ENCODE results near the gene KRT2. TPM values are rescaled to one million over a fixed set of nuclear protein-coding genes. Genes with fewer than 3 reads are reported as not detected.

Gene KRT2
- total RNA-seq, 1 donor from 2014 or later = not detected

DNA sequence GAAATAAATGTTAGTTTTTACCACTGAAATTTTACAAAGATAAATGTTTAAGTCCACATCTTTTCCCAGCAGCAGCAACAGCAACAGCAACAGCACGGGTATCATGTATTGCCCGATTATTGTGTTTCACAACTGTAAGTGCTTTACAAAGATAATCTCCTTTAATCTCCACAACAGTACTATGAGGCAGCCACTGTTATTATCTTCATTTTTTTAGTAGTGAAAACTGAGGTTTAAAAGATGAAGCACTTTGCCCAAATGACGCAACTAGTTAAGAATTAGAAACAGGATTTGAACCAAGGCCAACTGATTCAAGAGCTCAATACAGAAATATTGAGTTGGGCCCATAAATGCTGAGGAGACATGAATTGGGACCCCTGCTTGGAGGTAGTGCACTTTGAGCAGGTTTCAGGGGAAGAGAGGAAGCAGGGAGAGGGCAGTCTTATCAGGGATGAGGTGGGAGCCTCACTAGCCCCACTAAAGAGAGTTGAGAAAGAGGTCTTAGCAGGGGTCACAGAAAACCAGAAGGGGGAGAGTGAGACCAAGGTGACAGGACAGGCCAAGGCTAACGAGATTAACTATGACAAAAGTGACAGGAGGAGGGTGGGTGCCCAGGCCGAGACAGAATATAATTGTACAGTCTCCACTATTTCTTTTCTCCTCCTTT, 15.3 kb downstream of the KRT2 start:
- Mint-ChIP-seq H3K27me3 (ENCODE audit: unreplicated experiment) (peaks cover 61% of the 10 kb centered on the region), H3K36me3 (ENCODE audit: unreplicated experiment) (no peaks in the 10 kb centered on the region), H3K9me3 (ENCODE audit: unreplicated experiment) (no peaks in the 10 kb centered on the region), H3K4me3 (ENCODE audit: unreplicated experiment) (no peak overlapping the region), H3K4me1 (ENCODE audit: unreplicated experiment) (no peaks in the 10 kb centered on the region), H3K27ac (ENCODE audit: unreplicated experiment) (no peak overlapping the region)
- TF ChIP-seq, protein P1, sequence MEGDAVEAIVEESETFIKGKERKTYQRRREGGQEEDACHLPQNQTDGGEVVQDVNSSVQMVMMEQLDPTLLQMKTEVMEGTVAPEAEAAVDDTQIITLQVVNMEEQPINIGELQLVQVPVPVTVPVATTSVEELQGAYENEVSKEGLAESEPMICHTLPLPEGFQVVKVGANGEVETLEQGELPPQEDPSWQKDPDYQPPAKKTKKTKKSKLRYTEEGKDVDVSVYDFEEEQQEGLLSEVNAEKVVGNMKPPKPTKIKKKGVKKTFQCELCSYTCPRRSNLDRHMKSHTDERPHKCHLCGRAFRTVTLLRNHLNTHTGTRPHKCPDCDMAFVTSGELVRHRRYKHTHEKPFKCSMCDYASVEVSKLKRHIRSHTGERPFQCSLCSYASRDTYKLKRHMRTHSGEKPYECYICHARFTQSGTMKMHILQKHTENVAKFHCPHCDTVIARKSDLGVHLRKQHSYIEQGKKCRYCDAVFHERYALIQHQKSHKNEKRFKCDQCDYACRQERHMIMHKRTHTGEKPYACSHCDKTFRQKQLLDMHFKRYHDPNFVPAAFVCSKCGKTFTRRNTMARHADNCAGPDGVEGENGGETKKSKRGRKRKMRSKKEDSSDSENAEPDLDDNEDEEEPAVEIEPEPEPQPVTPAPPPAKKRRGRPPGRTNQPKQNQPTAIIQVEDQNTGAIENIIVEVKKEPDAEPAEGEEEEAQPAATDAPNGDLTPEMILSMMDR (IDR thresholded peaks at IDR 0.05) = no peak
- peak; percentile 49 for DNase-seq (ENCODE audit: extremely low spot score, unreplicated experiment)

DNA sequence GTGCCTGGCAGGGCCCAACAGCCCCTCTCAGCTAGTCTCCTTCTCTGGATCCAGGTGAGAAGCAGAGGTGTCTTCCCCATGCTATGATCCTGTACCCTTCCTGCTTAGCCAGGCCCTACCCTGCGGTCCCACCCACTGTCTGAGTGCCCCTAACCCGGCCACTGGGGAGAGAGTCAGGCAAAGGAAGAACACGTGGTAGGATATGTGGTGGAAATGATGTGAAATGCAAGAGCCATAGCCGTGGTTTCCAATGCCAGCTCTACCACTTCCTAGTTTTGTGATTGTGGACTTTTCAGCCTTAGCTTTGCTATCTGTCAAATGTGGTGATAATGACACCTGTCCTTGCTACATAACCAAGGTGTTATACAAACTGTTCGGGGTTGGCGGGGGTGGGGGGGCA, 15.8 kb downstream of the KRT2 start:
- H3K9me3 Mint-ChIP-seq (ENCODE audit: unreplicated experiment) = no peaks in the 10 kb centered on the region
- H3K27me3 Mint-ChIP-seq (ENCODE audit: unreplicated experiment) = peaks cover 59% of the 10 kb centered on the region
- H3K36me3 Mint-ChIP-seq (ENCODE audit: unreplicated experiment) = no peaks in the 10 kb centered on the region
- DNase-seq (ENCODE audit: extremely low spot score, unreplicated experiment) = peak; percentile 48
- no peaks in the 10 kb centered on the region for H3K4me1 Mint-ChIP-seq (ENCODE audit: unreplicated experiment)
- no peak overlapping the region for H3K27ac Mint-ChIP-seq (ENCODE audit: unreplicated experiment)
- TF ChIP-seq, protein P1 (IDR thresholded peaks at IDR 0.05) = no peak
- no peak overlapping the region for H3K4me3 Mint-ChIP-seq (ENCODE audit: unreplicated experiment)

DNA sequence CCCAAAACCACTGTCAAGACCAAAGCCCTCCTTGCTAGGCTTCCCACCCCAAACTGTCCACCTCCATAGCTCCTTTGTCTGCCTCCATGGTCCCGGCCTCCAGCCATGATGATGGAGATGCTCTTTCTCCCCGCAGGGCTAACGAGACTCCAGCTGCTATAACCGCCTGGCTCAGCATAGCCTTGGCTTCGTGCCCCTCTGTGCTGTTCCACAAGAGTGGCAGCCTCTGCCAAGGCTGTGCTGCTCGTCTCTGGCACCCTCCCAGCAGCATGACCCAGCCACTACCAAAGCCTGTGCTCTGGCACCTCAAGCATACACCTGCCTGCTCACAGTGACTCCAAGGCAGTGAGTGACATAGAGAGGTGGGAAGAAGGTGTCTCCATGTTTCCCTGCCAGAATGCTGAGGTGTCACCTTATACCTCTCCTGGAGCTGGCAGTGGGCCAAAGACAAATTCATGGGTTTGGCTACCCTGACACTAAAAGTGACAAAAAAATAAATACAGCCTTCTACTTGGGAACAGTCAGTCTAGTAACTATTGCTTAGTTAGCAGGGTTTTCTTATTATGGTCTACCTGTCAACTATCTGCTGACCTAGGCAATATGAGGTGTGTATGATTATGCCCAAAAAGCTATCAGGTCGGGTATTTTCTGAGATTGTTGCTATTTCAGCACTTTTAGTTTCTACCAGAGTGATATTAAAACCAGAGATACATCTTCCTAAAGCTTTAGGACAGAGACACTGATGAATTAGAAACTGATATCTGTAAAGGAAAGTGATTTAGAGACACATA, 17.6 kb downstream of the KRT2 start:
- H3K4me1 Mint-ChIP-seq (ENCODE audit: unreplicated experiment) = no peaks in the 10 kb centered on the region
- no peaks in the 10 kb centered on the region for H3K9me3 Mint-ChIP-seq (ENCODE audit: unreplicated experiment)
- H3K4me3 Mint-ChIP-seq (ENCODE audit: unreplicated experiment) = no peak overlapping the region
- TF ChIP-seq, protein P1 (IDR thresholded peaks at IDR 0.05) = no peak
- peaks cover 54% of the 10 kb centered on the region for H3K27me3 Mint-ChIP-seq (ENCODE audit: unreplicated experiment)
- no peak overlapping the region for H3K27ac Mint-ChIP-seq (ENCODE audit: unreplicated experiment)
- no peaks in the 10 kb centered on the region for H3K36me3 Mint-ChIP-seq (ENCODE audit: unreplicated experiment)
- DNase-seq (ENCODE audit: extremely low spot score, unreplicated experiment) = peak; percentile 71

DNA sequence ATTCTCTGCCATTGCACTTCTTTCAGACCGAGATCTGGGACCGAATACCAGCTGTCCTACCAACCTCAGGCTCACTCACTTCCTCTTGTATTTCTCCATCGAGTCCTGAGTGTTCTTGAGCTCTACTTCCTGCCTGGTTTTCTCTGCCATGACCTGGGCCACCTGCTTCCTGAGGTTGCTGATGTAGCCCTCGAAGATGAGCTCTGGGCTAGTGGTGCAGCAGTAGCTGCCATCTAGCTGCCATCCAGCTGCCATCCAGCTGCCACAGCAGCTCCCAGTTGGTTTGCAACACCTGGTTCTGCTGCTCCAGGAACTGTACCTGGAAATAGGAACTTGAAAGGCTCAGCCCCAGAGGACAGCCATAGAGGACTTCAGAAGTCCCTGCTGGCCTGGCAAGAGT, 18.6 kb downstream of the KRT2 start:
- Mint-ChIP-seq H3K27ac (ENCODE audit: unreplicated experiment) (no peak overlapping the region), H3K36me3 (ENCODE audit: unreplicated experiment) (no peaks in the 10 kb centered on the region), H3K4me3 (ENCODE audit: unreplicated experiment) (no peak overlapping the region), H3K9me3 (ENCODE audit: unreplicated experiment) (no peaks in the 10 kb centered on the region), H3K4me1 (ENCODE audit: unreplicated experiment) (no peaks in the 10 kb centered on the region), H3K27me3 (ENCODE audit: unreplicated experiment) (peaks cover 48% of the 10 kb centered on the region)
- TF ChIP-seq, protein P1 (IDR thresholded peaks at IDR 0.05) = no peak
- peak; percentile 57 for DNase-seq (ENCODE audit: extremely low spot score, unreplicated experiment)

DNA sequence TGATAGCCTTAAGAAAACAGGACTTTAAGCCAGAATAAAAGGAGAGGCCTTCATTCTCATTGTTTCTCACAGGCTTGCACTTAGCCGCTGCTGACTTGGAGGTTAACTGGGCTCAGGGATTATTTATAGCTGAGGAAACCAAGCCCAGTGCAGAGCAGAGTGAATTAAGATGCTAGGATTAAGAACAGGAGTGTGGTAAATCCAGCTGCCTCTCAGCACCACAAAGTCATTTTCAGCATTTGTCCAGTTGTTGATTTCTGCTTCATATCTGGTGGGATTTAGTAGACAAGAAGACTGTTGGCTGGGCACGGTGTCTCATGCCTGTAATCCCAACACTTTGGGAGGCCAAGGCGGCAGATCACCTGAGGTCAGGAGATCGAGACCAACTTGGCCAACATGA, 19.4 kb downstream of the KRT2 start:
- H3K27ac Mint-ChIP-seq (ENCODE audit: unreplicated experiment) = no peak overlapping the region
- no peak overlapping the region for H3K4me3 Mint-ChIP-seq (ENCODE audit: unreplicated experiment)
- no peaks in the 10 kb centered on the region for H3K36me3 Mint-ChIP-seq (ENCODE audit: unreplicated experiment)
- TF ChIP-seq, protein P1 (IDR thresholded peaks at IDR 0.05) = no peak
- no peaks in the 10 kb centered on the region for H3K4me1 Mint-ChIP-seq (ENCODE audit: unreplicated experiment)
- peaks cover 50% of the 10 kb centered on the region for H3K27me3 Mint-ChIP-seq (ENCODE audit: unreplicated experiment)
- H3K9me3 Mint-ChIP-seq (ENCODE audit: unreplicated experiment) = no peaks in the 10 kb centered on the region
- peak; percentile 32 for DNase-seq (ENCODE audit: extremely low spot score, unreplicated experiment)
